A549 (cell line): Measurements from ENCODE around the gene P4HA2. TPM values are rescaled to one million over a fixed set of nuclear protein-coding genes. Genes with fewer than 3 reads are reported as not detected.

ENCODE experiments used
- ATAC-seq, 2 experiments: fragments of 200-7000 bp in 1 of 2; fragments of >200 bp in 1 of 2; cut with Nextera tagmentation in 1 of 2; cut with Tn5 transposase in 1 of 2; 3 replicates each; pipeline versions ENCODE4 v1.8.0 to v1.9.1; 2018 to 2020; ENCODE audit warnings: mild to moderate bottlenecking in 1 of 2, moderate library complexity in 1 of 2
- CTCF ChIA-PET: fragments of 300-600 bp; sonication (Branson Sonifier 250); formaldehyde crosslinking; extraction: SDS; loops from one replicate; lab custom pipeline; 2021; ENCODE audit warnings: antibody characterized with exemption, inconsistent platforms; lab: Yijun Ruan, JAX
- POLR2A ChIA-PET: fragments of 350-600 bp; formaldehyde crosslinking; extraction: SDS; loops from one replicate; lab custom pipeline; 2021; ENCODE audit warnings: antibody characterized with exemption, inconsistent platforms; lab: Yijun Ruan, JAX
- DNase-seq, 2 experiments: peaks; one replicate each; pipeline versions ENCODE4 v3.0.0 to v3.0.0-alpha.2; 2011 to 2016; ENCODE audit warnings: low read depth in 1 of 2, low spot score in 1 of 2
- FAIRE-seq: peaks from 2 replicates; lab custom pipeline; 2011; peaks lifted over from hg19 to GRCh38; lab: Jason Lieb, UNC
- H3K27ac ChIP-seq, 2 experiments: fragments of >200 bp; sonication (Bioruptor Twin); formaldehyde crosslinking; 3 replicates each; pipeline ENCODE4 v1.5.1; 2016 to 2017
- H3K4me1 ChIP-seq: fragments of >200 bp; sonication (Bioruptor Twin); formaldehyde crosslinking; 3 replicates; pipeline ENCODE4 v1.6.1; 2016
- H3K4me2 ChIP-seq: fragments of >200 bp; sonication (Bioruptor Twin); formaldehyde crosslinking; 3 replicates; pipeline ENCODE4 v1.6.1; 2016
- H3K4me3 ChIP-seq: fragments of >200 bp; sonication (Bioruptor Twin); formaldehyde crosslinking; 3 replicates; pipeline ENCODE4 v1.5.1; 2016
- H3K9me3 ChIP-seq: fragments of >200 bp; sonication (Bioruptor Twin); formaldehyde crosslinking; 3 replicates; pipeline ENCODE4 v1.6.1; 2016
- ATOH8 ChIP-seq: fragments of 250-450 bp; sonication (Bioruptor Pico); IDR thresholded peaks from 2 replicates; pipeline ENCODE4 v1.5.0; 2020; ENCODE audit warnings: low read depth, mild to moderate bottlenecking, moderate library complexity
- CBX2 ChIP-seq: fragments of 200-600 bp; sonication (generic); IDR thresholded peaks from 2 replicates; pipeline ENCODE4 v1.6.1; 2016; ENCODE audit warnings: low read depth, mild to moderate bottlenecking, borderline replicate concordance
- EHMT2 ChIP-seq: fragments of 200-600 bp; sonication (generic); IDR thresholded peaks from 2 replicates; pipeline ENCODE4 v1.6.1; 2016; ENCODE audit warnings: antibody characterized with exemption, low read depth, mild to moderate bottlenecking, moderate library complexity
- EP300 ChIP-seq, 2 experiments: fragments of >200 bp; sonication (Bioruptor Twin); formaldehyde crosslinking; IDR thresholded peaks; 2 replicates in 1 of 2; 3 replicates in 1 of 2; pipeline ENCODE4 v1.6.1; 2016 to 2017
- FOSB ChIP-seq: fragments of 250-450 bp; sonication (Bioruptor Pico); IDR thresholded peaks from 2 replicates; pipeline ENCODE4 v1.5.0; 2020; ENCODE audit warnings: mild to moderate bottlenecking, moderate library complexity
- HES2 ChIP-seq: fragments of >200 bp; sonication (Bioruptor Twin); formaldehyde crosslinking; IDR thresholded peaks from 2 replicates; pipeline ENCODE4 v1.6.1; 2016
- HMGXB4 ChIP-seq: fragments of 250-450 bp; sonication (Bioruptor Pico); IDR thresholded peaks from 2 replicates; pipeline ENCODE4 v1.5.0; 2021; ENCODE audit warnings: mild to moderate bottlenecking, moderate library complexity, borderline replicate concordance
- JUNB ChIP-seq: fragments of >200 bp; sonication (Bioruptor Twin); formaldehyde crosslinking; IDR thresholded peaks from 2 replicates; pipeline ENCODE4 v1.6.1; 2016
- MAFK ChIP-seq: fragments of 450-650 bp; IDR thresholded peaks from 2 replicates; pipeline ENCODE4 v1.6.1; 2014; ENCODE audit not compliant: partially characterized antibody
- MYC ChIP-seq: IDR thresholded peaks from 2 replicates; pipeline ENCODE4 v1.6.1; 2012; ENCODE audit warnings: mild to moderate bottlenecking, inconsistent platforms, low read length, improper control_type of control experiment, borderline replicate concordance
- NPAS2 ChIP-seq: fragments of 250-450 bp; sonication (Bioruptor Pico); IDR thresholded peaks from 2 replicates; pipeline ENCODE4 v1.8.0; 2022; ENCODE audit warnings: mild to moderate bottlenecking, moderate library complexity, borderline replicate concordance
- POLR2AphosphoS2 ChIP-seq: conservative IDR thresholded peaks from 2 replicates; pipeline ENCODE4 v1.6.1; 2012; ENCODE audit warnings: low read length, improper control_type of control experiment, inconsistent platforms
- TP53 ChIP-seq: fragments of 250-450 bp; sonication (Bioruptor Pico); IDR thresholded peaks from 2 replicates; pipeline ENCODE4 v1.5.0; 2021; ENCODE audit warnings: mild to moderate bottlenecking, moderate library complexity
- USF2 ChIP-seq: fragments of 450-650 bp; IDR thresholded peaks from 2 replicates; pipeline ENCODE4 v1.6.1; 2014; ENCODE audit warnings: antibody characterized with exemption
- ZC3H11A ChIP-seq: fragments of 450-650 bp; IDR thresholded peaks from 2 replicates; pipeline ENCODE4 v1.6.1; 2014; ENCODE audit warnings: antibody characterized with exemption, mild to moderate bottlenecking
- ZNF302 ChIP-seq: fragments of 250-450 bp; sonication (Bioruptor Pico); IDR thresholded peaks from 2 replicates; pipeline ENCODE4 v1.9.0; 2021; ENCODE audit warnings: inconsistent platforms, mild to moderate bottlenecking, moderate library complexity
- WGBS: methylation state at CpG from one replicate; pipeline ENCODE4 v1.1.6; 2017; ENCODE audit errors: missing lambda C conversion rate; 5-methylcytosine and 5-hydroxymethylcytosine counted together
- polyA plus RNA-seq, 4 experiments: library from polyadenylated mRNA; depleted of rRNA in 3 of 4; stranded (reverse); fragments of >200 nt; fragmentation: RNase III in 1 of 4; extraction: RNeasy Plus Mini Kit Qiagen cat#74134 plus additional on column Dnase treatment in 1 of 4; gene quantifications; 2 replicates in 3 of 4; 3 replicates in 1 of 4; pipeline ENCODE4 v1.2.3, GENCODE V29; 2011 to 2017
- TF ChIP-seq, protein P1 (sequence below): fragments of 200-600 bp; sonication (generic); IDR thresholded peaks from 2 replicates; pipeline ENCODE4 v1.6.1; 2016; ENCODE audit warnings: antibody characterized with exemption, mild to moderate bottlenecking, moderate library complexity

Gene P4HA2
- polyA plus RNA-seq, 2 of the 4 experiments (the other 2 are of a cell fraction): 36.4 to 45.0 TPM

GRCh38 chr5:132209901-132210545, 17.6 kb downstream of the P4HA2 start:
- no peak for TF ChIP-seq EP300 (IDR thresholded peaks at IDR 0.05)
- no peak for TF ChIP-seq CBX2
- TF ChIP-seq ATOH8 (CRISPR knock-in tag): no peak
- TF ChIP-seq TP53 (CRISPR knock-in tag): no peak
- TF ChIP-seq, protein P1, sequence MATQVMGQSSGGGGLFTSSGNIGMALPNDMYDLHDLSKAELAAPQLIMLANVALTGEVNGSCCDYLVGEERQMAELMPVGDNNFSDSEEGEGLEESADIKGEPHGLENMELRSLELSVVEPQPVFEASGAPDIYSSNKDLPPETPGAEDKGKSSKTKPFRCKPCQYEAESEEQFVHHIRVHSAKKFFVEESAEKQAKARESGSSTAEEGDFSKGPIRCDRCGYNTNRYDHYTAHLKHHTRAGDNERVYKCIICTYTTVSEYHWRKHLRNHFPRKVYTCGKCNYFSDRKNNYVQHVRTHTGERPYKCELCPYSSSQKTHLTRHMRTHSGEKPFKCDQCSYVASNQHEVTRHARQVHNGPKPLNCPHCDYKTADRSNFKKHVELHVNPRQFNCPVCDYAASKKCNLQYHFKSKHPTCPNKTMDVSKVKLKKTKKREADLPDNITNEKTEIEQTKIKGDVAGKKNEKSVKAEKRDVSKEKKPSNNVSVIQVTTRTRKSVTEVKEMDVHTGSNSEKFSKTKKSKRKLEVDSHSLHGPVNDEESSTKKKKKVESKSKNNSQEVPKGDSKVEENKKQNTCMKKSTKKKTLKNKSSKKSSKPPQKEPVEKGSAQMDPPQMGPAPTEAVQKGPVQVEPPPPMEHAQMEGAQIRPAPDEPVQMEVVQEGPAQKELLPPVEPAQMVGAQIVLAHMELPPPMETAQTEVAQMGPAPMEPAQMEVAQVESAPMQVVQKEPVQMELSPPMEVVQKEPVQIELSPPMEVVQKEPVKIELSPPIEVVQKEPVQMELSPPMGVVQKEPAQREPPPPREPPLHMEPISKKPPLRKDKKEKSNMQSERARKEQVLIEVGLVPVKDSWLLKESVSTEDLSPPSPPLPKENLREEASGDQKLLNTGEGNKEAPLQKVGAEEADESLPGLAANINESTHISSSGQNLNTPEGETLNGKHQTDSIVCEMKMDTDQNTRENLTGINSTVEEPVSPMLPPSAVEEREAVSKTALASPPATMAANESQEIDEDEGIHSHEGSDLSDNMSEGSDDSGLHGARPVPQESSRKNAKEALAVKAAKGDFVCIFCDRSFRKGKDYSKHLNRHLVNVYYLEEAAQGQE: no peak
- TF ChIP-seq FOSB: no peak
- no peak for TF ChIP-seq POLR2AphosphoS2
- no peak for TF ChIP-seq MYC
- no peak for TF ChIP-seq ZNF302 (CRISPR knock-in tag)
- TF ChIP-seq MAFK: no peak
- TF ChIP-seq EHMT2: no peak
- no peak for TF ChIP-seq HMGXB4 (CRISPR knock-in tag)
- no peak for TF ChIP-seq HES2
- TF ChIP-seq JUNB: no peak
- no peak for TF ChIP-seq USF2
- Histone ChIP-seq H3K4me1 (peaks cover 3% of the 10 kb centered on the region; the same call in 2 of the 3 replicates), H3K4me2 (no peak overlapping the region), H3K9me3 (no peaks in the 10 kb centered on the region), H3K27ac (no peak overlapping the region), H3K4me3 (no peak overlapping the region)
- ChIA-PET POLR2A (no interaction called here), CTCF (interaction anchor here (2.3 kb wide), 1 partner anchor 30 kb away, joined by 7 read pairs; no protein-coding TSS in a partner anchor)
- WGBS: 87% methylated on average over 11 of the region's 11 CpGs
- ATAC-seq (no peak), FAIRE-seq (no peak), DNase-seq (no peak)

- POLR2A ChIA-PET: interaction anchor here (0.8 kb wide), 1 partner anchor 10 kb away, joined by 4 read pairs; no protein-coding TSS in a partner anchor
- no peak overlapping the region for H3K4me3 ChIP-seq
- no peaks in the 10 kb centered on the region for H3K9me3 ChIP-seq
- CTCF ChIA-PET: interaction anchor here (0.8 to 2.3 kb wide), 2 partner anchors 29 to 144 kb away, joined by 4 to 7 read pairs; no protein-coding TSS in a partner anchor
- WGBS: 84% methylated on average over 9 of the region's 9 CpGs
- TF ChIP-seq ZC3H11A (no peak), NPAS2 (CRISPR knock-in tag) (no peak)
- H3K4me1 ChIP-seq: no peaks in the 10 kb centered on the region
- ATAC-seq (no peak), DNase-seq (no peak), FAIRE-seq (no peak)
- no peak overlapping the region for H3K27ac ChIP-seq
- H3K4me2 ChIP-seq: no peak overlapping the region
These were observed 18.5 kb downstream of the P4HA2 start for GRCh38 chr5:132209131-132209530.
